Measurements from ENCODE around the gene CYP4F11. TPM values are rescaled to one million over a fixed set of nuclear protein-coding genes. Genes with fewer than 3 reads are reported as not detected.
A peak's percentile ranks its signal among the peaks of the same experiment; 100 is the strongest.
"Not testable (repeated sequence)": the region's sequence is repeated elsewhere in the genome, so short reads cannot be mapped to it uniquely, and the experiment has no call there.

CYP4F11 gene
- total RNA-seq, 2 experiments from 2014 or later, result not detected

DNA sequence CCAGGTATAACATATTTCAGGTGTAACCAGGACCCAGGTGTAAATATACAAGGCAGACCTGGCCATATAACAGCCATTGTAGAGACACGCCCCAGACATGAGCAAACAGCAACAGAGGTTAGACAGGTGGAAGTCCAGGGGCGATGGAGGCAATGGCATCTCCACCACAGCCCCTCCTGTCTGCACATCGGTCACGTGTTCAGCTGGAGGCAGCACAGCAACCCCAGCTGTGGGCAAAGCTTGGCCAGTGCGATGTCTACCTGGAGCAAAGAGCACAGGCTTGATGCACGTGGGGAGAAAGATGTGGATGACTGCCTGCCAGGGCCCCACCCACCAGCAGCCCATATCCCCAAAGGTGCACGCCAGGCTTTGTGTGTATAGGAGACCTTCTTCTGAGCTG, 40.9 kb downstream of the CYP4F11 start:
- no peaks in the 10 kb centered on the region for H3K4me1 Mint-ChIP-seq (ENCODE audit: low read depth)
- CTCF ChIA-PET, result no interaction called here
- no peak overlapping the region for H3K4me3 Mint-ChIP-seq
- intact Hi-C loops (cut with micrococcal nuclease), result no loop called here
- no peaks in the 10 kb centered on the region for H3K9me3 Mint-ChIP-seq
- DNase-seq, result no peak
- H3K36me3 Mint-ChIP-seq (ENCODE audit: low read depth), result no peaks in the 10 kb centered on the region
- H3K27me3 Mint-ChIP-seq (ENCODE audit: low read depth), result peaks cover 10% of the 10 kb centered on the region
- H3K27ac Mint-ChIP-seq, result no peak overlapping the region

DNA sequence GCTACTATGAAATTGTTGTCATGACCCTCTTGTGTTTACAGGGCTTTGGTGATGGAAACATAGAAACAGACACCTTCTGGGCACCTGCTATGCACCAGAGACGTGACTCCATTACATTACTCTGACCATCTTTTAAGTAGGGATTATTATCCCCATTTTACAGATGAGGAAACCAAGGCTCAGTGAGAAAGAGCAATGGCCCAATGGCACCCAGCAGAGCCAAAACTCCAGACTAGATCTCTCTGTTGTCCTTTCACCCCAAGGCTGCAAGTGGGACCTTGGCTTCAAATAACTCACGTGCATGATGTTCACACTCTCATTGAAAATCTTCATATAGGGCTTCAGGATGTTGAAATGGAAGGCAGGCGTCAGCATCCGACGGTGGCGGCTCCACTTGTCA, 42.3 kb downstream of the CYP4F11 start:
- no peak for DNase-seq
- Mint-ChIP-seq H3K36me3 (ENCODE audit: low read depth) (no peaks in the 10 kb centered on the region), H3K27me3 (ENCODE audit: low read depth) (peaks cover 10% of the 10 kb centered on the region), H3K9me3 (no peaks in the 10 kb centered on the region), H3K27ac (no peak overlapping the region), H3K4me3 (no peak overlapping the region), H3K4me1 (ENCODE audit: low read depth) (no peaks in the 10 kb centered on the region)
- CTCF ChIA-PET, result no interaction called here
- intact Hi-C loops (cut with micrococcal nuclease), result no loop called here

DNA sequence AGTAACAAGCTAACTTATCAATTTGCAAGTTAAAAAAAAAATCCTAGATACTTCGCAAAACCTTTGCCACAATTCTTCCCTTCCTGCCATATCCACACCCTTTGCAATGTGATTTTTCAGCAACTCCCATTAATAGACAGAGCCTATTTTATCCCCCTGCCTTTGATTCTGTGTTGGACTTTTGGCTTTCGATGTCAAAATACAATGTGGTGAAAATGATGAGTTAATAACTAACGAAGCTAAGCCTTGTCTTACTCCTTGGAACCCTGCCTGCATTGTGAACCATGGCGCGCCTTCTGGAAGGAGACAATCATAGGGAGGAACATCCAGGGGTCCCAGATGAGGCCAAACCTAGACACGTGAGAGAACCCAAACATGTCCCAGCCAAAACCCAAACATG, 42.9 kb downstream of the CYP4F11 start:
- no peak for DNase-seq
- intact Hi-C loops (cut with micrococcal nuclease), result no loop called here
- Mint-ChIP-seq H3K4me3 (no peak overlapping the region), H3K36me3 (ENCODE audit: low read depth) (no peaks in the 10 kb centered on the region), H3K4me1 (ENCODE audit: low read depth) (no peaks in the 10 kb centered on the region), H3K27me3 (ENCODE audit: low read depth) (peaks cover 5% of the 10 kb centered on the region), H3K27ac (no peak overlapping the region), H3K9me3 (no peaks in the 10 kb centered on the region)
- CTCF ChIA-PET, result interaction anchor here (0.6 kb wide), 1 partner anchor 201 kb away, joined by 3 read pairs; no protein-coding TSS in a partner anchor

DNA sequence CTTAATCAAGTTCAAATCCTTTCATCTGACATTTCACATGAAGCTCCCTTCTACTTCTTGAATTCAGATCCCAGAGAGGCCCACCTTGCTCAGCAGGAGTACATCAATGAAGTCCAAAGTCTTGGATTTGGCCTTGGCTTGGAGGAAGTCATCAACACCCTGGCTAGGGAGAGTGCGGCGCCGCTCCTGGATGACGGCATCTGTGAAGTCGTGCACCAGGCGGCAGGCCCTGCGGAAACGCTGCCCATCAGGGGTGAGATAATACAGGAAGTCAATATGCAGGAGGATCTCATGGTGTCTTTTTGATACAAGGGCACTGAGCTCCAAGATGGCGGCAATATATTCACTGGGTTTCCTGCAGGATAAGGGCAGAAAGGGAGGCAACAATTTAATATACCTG, 45.0 kb downstream of the CYP4F11 start:
- H3K27me3 Mint-ChIP-seq (ENCODE audit: low read depth); H3K4me3 Mint-ChIP-seq; intact Hi-C loops (cut with micrococcal nuclease); DNase-seq; H3K4me1 Mint-ChIP-seq (ENCODE audit: low read depth); H3K27ac Mint-ChIP-seq; H3K9me3 Mint-ChIP-seq; H3K36me3 Mint-ChIP-seq (ENCODE audit: low read depth): not testable (repeated sequence)
- CTCF ChIA-PET, result interaction anchor here (1.0 kb wide), 1 partner anchor 957 kb away, joined by 3 read pairs; no protein-coding TSS in a partner anchor

DNA sequence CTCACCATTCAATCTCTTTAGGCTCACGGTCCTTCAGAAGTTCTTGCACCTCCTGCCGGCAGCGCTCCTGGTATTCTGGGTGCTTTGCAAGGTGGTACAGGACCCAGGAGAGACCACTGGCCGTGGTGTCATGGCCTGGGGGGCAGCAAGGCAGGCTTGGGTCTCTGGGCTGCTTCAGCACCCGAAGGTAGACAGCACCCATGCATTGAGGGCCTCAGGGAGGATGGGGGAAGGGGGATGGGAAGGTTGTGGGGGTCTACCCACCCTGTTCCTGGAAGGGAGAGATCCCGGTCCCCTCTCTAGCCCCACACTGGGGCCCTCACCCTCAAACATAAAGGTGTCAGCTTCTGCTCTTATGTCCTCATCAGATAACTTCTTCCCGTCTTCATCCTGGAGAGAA, 48.4 kb downstream of the CYP4F11 start:
- Mint-ChIP-seq H3K9me3 (no peaks in the 10 kb centered on the region), H3K36me3 (ENCODE audit: low read depth) (no peaks in the 10 kb centered on the region), H3K4me1 (ENCODE audit: low read depth) (no peaks in the 10 kb centered on the region), H3K4me3 (no peak overlapping the region), H3K27ac (no peak overlapping the region), H3K27me3 (ENCODE audit: low read depth) (peaks cover 4% of the 10 kb centered on the region)
- CTCF ChIA-PET, result no interaction called here
- intact Hi-C loops (cut with micrococcal nuclease), result no loop called here
- no peak for DNase-seq

DNA sequence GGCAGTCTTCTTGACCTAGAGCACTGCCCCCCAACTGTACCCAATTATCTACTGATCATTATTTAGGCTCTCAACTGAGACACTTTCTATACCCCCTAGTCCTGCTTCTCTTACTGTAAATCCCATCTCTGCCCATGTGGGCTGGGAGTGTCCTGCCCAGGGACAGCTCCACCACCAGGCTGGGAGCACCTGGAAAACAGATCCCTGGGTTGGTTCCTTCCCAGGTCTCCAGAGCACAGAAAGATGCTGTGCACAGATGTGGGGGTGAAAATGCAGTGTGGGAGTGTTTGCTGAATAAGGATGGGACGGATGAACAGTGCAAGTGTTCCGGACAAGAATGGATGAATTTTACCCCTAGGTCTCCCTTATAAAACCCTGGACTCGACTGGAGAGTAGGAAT, 49.2 kb downstream of the CYP4F11 start:
- Mint-ChIP-seq H3K36me3 (ENCODE audit: low read depth) (no peaks in the 10 kb centered on the region), H3K27me3 (ENCODE audit: low read depth) (peaks cover 4% of the 10 kb centered on the region), H3K4me1 (ENCODE audit: low read depth) (no peaks in the 10 kb centered on the region), H3K27ac (no peak overlapping the region), H3K4me3 (no peak overlapping the region), H3K9me3 (no peaks in the 10 kb centered on the region)
- DNase-seq, result no peak
- intact Hi-C loops (cut with micrococcal nuclease), result no loop called here
- CTCF ChIA-PET, result no interaction called here

DNA sequence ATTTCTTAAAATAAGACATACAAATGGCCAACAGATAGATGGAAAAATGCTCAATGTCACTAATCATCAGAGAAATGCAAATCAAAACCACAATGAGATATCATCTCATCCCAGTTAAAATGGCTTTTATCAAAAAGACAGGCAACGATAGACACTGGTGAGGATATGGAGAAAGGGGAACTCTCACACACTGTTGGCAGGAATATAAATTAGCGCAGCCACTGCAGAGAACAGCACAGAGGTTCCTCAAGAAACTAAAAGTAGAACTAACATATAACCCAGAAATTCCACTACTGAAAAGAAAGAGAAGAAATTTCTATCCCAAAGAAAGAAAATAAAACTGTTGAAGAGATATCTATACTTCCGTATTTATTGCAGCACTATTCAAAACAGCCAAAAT, 51.0 kb downstream of the CYP4F11 start:
- H3K9me3 Mint-ChIP-seq; DNase-seq; H3K27me3 Mint-ChIP-seq (ENCODE audit: low read depth); H3K4me1 Mint-ChIP-seq (ENCODE audit: low read depth); intact Hi-C loops (cut with micrococcal nuclease); H3K4me3 Mint-ChIP-seq; H3K36me3 Mint-ChIP-seq (ENCODE audit: low read depth); CTCF ChIA-PET; H3K27ac Mint-ChIP-seq: not testable (repeated sequence)

DNA sequence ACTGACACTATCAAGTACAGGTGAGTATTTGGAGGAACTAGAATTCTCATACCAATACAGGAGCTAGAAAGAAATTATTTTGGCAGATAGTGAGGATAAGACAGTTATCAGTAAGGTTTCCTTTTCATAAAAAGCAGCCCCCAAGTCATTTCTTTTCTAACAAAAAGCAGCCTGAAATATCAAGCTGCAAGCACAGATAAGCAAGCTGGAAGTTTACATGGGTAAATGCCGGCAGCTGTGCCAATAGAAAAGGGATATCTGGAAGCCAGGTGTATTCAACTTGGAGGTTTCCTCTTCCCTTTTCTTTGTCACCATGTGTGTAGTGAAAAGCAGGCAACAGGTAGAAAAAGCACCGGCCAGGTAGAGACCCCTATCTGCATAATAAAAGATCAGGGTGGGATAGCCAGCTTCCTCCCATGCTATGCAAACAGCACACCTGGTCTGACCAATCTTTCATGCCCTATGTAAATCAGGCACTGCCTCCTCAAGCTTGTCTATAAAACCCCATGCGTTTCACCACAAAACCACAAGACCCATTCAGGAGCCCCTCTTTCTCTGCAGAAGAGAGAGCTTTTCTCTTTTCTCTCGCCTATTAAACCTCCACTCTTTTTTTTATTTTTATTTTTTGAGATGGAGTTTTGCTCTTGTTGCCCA, 59.4 kb downstream of the CYP4F11 start:
- no peak for DNase-seq
- intact Hi-C loops (cut with micrococcal nuclease), result no loop called here
- Mint-ChIP-seq H3K4me1 (ENCODE audit: low read depth) (no peaks in the 10 kb centered on the region), H3K9me3 (no peaks in the 10 kb centered on the region), H3K27ac (no peak overlapping the region), H3K4me3 (no peak overlapping the region), H3K36me3 (ENCODE audit: low read depth) (no peaks in the 10 kb centered on the region), H3K27me3 (ENCODE audit: low read depth) (peaks cover 19% of the 10 kb centered on the region)
- CTCF ChIA-PET, result no interaction called here

DNA sequence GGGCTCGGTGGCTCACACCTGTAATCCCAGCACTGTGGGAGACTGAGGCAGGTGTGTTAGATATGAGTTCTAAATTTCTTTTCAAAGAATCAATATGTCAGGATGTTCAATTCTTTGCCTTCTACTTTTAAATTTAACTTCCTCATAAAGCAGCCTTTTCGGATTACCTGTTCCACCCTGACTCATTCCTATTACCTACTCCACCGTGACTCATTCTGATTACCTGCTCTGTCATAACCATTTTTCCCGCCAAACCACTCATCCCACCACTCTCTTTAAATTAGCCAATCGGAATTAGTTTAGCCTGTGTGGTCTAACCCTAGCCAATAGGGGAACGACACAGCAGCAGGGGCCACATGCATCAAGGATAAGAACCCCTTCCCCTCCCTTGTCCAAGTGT, 60.6 kb downstream of the CYP4F11 start:
- H3K9me3 Mint-ChIP-seq; H3K27ac Mint-ChIP-seq; intact Hi-C loops (cut with micrococcal nuclease); H3K4me1 Mint-ChIP-seq (ENCODE audit: low read depth); DNase-seq; H3K4me3 Mint-ChIP-seq; H3K36me3 Mint-ChIP-seq (ENCODE audit: low read depth): not testable (repeated sequence)
- peaks cover 19% of the 10 kb centered on the region for H3K27me3 Mint-ChIP-seq (ENCODE audit: low read depth)
- CTCF ChIA-PET, result interaction anchor here (0.6 kb wide), 1 partner anchor 27 kb away, joined by 3 read pairs; no protein-coding TSS in a partner anchor

DNA sequence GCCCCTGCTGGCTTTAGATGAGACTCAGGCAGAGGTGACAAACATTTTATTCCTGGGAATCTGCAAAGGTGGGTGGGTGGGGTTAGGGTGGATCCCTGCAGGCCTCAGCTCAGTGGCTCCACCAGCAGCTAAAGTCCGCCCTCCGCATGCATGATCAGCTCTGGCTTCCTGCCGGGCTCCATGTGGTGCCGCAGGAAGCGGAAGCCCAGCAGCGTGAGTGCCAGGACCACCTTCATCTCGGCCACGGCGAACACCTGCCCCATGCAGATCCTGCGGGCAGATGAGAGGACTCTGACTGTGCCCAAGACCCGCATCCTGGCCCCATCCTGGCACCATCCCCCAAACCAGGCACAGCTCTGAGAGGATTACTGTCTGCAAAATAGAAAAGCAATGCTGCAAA, 62.8 kb downstream of the CYP4F11 start:
- peaks cover 3% of the 10 kb centered on the region for H3K4me1 Mint-ChIP-seq (ENCODE audit: low read depth)
- H3K27me3 Mint-ChIP-seq (ENCODE audit: low read depth), result peaks cover 16% of the 10 kb centered on the region
- H3K27ac Mint-ChIP-seq, result no peak overlapping the region
- intact Hi-C loops (cut with micrococcal nuclease), result no loop called here
- no peaks in the 10 kb centered on the region for H3K9me3 Mint-ChIP-seq
- H3K36me3 Mint-ChIP-seq (ENCODE audit: low read depth), result no peaks in the 10 kb centered on the region
- CTCF ChIA-PET, result interaction anchor here (2.7 kb wide), 1 partner anchor 242 kb away, joined by 11 read pairs; no protein-coding TSS in a partner anchor
- peak overlapping the region; percentile 43 for H3K4me3 Mint-ChIP-seq
- peak; percentile 19 for DNase-seq

DNA sequence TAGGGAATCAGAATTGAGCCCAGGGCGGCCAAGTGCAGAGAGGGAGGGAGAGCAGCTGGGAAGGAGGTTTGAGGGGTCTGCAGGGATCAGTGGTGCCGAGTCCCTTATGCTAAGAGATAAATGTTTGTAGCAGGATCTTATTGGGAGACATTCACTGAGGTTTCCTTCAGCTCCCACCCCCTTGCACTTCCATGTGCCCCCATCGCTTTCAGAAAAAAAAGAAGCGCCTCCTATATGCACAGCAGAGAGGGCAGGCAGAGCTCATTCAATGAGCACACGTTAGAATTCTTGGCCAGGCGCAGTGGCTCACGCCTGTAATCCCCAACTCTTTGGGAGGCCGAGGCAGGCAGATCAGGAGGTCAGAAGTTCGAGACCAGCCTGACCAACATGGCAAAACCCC, 64.5 kb downstream of the CYP4F11 start:
- Mint-ChIP-seq H3K27ac (no peak overlapping the region), H3K36me3 (ENCODE audit: low read depth) (no peaks in the 10 kb centered on the region), H3K9me3 (no peaks in the 10 kb centered on the region), H3K4me3 (no peak overlapping the region), H3K27me3 (ENCODE audit: low read depth) (peaks cover 10% of the 10 kb centered on the region), H3K4me1 (ENCODE audit: low read depth) (peaks cover 3% of the 10 kb centered on the region)
- intact Hi-C loops (cut with micrococcal nuclease), result loop anchor here (1.0 to 5.0 kb wide), 2 partner anchors 58 to 241 kb away; no protein-coding TSS in a partner anchor
- CTCF ChIA-PET, result interaction anchor here (1.8 to 2.7 kb wide), 2 partner anchors 58 to 240 kb away, joined by 4 to 11 read pairs; no protein-coding TSS in a partner anchor
- no peak for DNase-seq

DNA sequence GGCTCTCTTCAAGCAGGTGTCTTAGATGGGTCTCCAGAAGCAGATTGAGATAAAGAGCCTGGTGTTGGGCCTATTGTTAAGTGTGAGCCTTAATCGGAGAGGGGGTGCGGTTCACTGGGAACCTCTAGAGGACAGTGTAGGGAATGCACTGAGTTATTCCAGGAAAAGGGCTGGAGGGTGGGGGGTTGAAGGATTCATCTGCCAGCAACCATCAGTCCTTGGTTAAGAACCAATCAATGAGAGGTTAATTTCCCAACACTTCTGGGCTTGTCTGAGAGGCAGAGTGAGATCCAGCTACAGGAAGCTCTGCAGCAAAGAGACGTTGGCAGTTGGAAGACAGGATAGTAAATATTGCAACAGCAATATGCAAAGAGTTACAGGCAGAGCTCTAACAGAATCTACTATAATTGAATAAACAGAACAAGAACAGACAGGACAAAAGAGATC, 65.2 kb downstream of the CYP4F11 start:
- peaks cover 3% of the 10 kb centered on the region for H3K4me1 Mint-ChIP-seq (ENCODE audit: low read depth)
- CTCF ChIA-PET, result interaction anchor here (1.8 to 2.7 kb wide), 2 partner anchors 58 to 239 kb away, joined by 4 to 11 read pairs; no protein-coding TSS in a partner anchor
- intact Hi-C loops (cut with micrococcal nuclease), result loop anchor here (1.0 to 5.0 kb wide), 2 partner anchors 57 to 240 kb away; no protein-coding TSS in a partner anchor
- peak; percentile 56 for DNase-seq
- H3K4me3 Mint-ChIP-seq, result no peak overlapping the region
- H3K36me3 Mint-ChIP-seq (ENCODE audit: low read depth), result no peaks in the 10 kb centered on the region
- H3K27me3 Mint-ChIP-seq (ENCODE audit: low read depth), result peaks cover 7% of the 10 kb centered on the region
- H3K9me3 Mint-ChIP-seq, result no peaks in the 10 kb centered on the region
- no peak overlapping the region for H3K27ac Mint-ChIP-seq

DNA sequence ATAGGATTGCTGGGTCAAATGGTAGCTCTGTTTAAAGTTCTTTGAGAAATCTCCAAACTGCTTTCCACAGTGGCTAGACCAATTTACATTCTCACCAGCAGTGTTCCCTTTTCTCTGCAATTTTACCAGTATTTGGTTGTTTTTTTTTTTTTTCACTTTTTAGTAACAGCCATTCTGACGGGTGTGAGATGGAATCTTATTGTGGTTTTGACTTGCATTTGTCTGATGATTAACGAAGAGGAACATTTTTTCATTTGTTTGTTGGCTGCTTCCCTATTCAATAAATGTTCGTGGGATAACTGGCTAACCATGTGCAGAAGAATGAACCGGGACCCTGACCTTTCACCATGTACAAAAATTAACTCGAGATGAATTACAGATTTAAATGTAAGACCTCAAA, 67.7 kb downstream of the CYP4F11 start:
- intact Hi-C loops (cut with micrococcal nuclease), result loop anchor here (5.0 kb wide), 1 partner anchor 54 kb away; no protein-coding TSS in a partner anchor
- no peak overlapping the region for H3K27ac Mint-ChIP-seq
- no peak for DNase-seq
- H3K4me3 Mint-ChIP-seq, result no peak overlapping the region
- no peaks in the 10 kb centered on the region for H3K9me3 Mint-ChIP-seq
- CTCF ChIA-PET, result interaction anchor here (0.6 kb wide), 1 partner anchor 55 kb away, joined by 4 read pairs; no protein-coding TSS in a partner anchor
- peaks cover 2% of the 10 kb centered on the region for H3K27me3 Mint-ChIP-seq (ENCODE audit: low read depth)
- peaks cover 3% of the 10 kb centered on the region for H3K4me1 Mint-ChIP-seq (ENCODE audit: low read depth)
- H3K36me3 Mint-ChIP-seq (ENCODE audit: low read depth), result no peaks in the 10 kb centered on the region

Data from activated naive CD4-positive, alpha-beta T cell treated with anti-CD3 and anti-CD28 coated beads for 36 hours (primary cell).